VCaP (cell line): ENCODE results near the gene DHCR7.
A peak's percentile ranks its signal among the peaks of the same experiment; 100 is the strongest.

Experiments
- H3K27ac ChIP-seq: fragments of 450-650 bp; 2 replicates; pipeline ENCODE4 v1.5.1; 2017
- TF ChIP-seq, protein P1 (sequence below): fragments of 450-650 bp; conservative IDR thresholded peaks from 2 replicates; pipeline ENCODE4 v1.5.1; 2017; ENCODE audit warnings: mild to moderate bottlenecking, moderate library complexity

The DHCR7 gene

DNA sequence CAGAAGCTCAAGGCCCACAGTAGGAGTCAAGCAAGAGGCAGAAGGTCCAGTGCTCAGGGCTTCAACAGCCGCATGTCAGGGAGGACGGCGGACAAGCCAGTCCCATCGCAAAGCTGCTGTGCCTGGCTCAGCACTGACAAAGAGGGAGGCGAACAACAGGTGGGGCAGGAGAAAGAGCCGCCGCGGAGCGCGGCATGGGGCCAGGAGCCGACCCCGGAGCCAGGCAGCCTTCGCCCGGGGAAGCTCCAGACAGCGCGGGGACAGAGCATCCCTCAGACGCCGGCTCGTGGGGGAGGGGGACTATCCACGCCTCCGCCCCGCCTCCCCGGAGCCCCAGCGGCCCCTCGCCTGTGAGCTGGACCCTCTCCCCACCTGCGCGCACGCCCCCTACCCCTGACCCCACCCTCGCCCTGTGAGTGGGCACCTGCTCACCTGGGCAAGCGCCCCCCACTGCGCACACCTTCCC is 369 bp downstream of the DHCR7 start:
- peak overlapping the region; percentile 98 for H3K27ac ChIP-seq

DNA sequence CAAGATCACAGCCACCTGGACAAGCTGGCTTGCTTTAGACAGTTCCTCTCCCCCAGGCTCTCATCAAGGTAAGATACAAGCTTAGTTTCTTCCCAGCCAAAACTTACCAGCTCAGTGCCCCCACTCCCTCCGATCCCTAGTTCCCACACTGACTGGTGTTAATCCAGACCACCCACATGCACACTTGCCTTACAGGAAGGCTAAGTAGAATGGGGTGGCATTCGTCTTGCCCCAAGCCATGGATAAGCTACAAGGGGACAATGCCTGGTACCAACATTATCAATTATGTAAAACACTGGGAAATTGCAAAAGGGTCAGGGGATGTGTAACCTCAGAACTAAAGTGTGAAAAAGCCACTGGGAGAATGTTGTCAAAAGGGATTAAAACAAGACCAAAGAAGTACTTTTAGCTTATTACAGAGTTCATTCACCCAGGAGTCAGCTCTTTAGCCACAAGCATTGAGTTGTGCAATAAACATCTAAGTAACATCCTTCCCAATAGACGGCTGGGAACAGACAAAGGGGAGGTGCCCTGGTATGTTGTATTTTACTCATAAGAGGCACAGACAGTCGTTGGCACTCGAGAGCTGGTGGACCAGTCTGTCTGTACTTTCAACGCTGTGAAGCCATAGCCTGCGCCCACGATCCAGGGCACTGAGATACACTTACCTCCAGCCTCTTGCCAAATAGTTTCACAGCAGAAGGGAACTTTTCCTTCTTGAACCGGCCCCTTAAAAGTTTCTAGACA is 1.1 kb downstream of the DHCR7 start:
- TF ChIP-seq, protein P1, sequence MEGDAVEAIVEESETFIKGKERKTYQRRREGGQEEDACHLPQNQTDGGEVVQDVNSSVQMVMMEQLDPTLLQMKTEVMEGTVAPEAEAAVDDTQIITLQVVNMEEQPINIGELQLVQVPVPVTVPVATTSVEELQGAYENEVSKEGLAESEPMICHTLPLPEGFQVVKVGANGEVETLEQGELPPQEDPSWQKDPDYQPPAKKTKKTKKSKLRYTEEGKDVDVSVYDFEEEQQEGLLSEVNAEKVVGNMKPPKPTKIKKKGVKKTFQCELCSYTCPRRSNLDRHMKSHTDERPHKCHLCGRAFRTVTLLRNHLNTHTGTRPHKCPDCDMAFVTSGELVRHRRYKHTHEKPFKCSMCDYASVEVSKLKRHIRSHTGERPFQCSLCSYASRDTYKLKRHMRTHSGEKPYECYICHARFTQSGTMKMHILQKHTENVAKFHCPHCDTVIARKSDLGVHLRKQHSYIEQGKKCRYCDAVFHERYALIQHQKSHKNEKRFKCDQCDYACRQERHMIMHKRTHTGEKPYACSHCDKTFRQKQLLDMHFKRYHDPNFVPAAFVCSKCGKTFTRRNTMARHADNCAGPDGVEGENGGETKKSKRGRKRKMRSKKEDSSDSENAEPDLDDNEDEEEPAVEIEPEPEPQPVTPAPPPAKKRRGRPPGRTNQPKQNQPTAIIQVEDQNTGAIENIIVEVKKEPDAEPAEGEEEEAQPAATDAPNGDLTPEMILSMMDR = no peak
- peak overlapping the region; percentile 98 for H3K27ac ChIP-seq

More for the DNA sequence above, 369 bp downstream of the DHCR7 start:
- TF ChIP-seq, protein P1 = no peak; the same call in 1 of the 2 replicates

DNA sequence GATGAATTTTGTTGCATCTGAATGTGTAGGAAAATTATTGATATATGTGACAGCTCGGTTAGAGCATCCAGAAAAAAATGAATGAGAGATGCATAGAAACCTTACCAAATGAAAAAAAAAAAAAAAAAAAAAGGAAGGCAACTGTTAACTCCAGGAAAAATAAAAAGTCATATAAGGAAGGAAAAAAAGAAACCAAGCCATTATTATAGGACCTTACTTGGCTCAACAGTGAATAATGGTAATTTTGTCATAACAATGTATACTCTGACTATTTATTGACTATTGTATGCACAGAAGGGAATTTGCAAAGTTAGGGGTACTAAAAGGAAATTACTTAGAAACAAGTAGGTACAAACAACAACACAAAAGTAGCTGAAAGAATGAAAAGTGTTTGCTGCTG is 2.0 kb downstream of the DHCR7 start:
- TF ChIP-seq, protein P1 = no peak
- H3K27ac ChIP-seq = no peak overlapping the region

DNA sequence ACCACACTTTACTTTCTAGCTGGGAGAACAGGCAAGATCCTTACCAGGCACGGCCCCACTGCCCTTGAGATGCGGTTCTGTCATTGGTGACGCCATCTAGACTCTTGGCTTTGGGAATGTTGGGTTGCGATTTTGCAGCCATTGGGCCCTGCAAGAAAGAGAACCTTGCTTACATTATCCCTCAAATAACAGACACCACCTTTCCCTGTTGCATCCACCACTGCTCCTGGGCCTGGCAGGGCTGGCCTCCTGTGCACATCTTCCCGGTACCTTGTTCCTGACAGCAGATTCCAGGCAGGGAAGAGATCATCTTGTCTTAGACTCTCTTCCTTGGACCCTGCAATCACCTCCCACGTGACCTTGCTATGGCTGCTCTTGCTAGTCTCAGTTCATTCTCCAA is 3.4 kb downstream of the DHCR7 start:
- no peak overlapping the region for H3K27ac ChIP-seq
- TF ChIP-seq, protein P1 = no peak

DNA sequence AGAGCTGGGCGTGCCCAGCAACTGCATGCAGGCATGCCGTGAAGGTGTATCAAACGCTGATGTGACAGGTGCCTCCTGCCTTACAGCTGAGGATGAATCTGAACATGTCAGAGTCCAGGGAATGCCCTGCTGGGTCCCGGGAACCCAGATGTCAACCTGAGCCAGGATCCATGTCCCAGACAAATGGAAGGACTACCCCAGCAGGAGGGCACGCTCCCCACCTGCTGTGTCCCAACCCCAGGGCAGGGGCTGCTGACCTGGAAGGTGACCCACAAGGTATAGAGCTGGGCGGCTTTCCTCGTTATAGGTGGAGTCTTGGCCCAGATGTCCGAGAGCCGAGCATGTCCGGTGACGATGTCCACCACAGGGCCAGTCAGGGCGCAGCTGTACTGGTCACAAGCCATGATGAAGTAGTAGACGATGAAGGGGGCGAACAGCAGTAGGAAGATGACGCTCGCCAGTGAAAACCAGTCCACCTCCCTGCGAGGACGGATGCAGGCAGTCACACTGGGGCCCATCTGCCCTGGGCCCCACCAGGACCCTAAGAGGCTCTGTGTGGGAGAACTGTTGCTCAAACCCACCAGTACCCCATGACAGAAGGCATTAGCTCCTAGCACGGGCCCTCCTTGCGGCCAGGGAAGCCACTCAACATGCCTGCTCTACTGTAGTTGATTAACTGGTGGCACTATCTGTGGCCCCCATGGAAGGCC is 4.3 kb downstream of the DHCR7 start:
- H3K27ac ChIP-seq = no peak overlapping the region
- TF ChIP-seq, protein P1 = no peak

DNA sequence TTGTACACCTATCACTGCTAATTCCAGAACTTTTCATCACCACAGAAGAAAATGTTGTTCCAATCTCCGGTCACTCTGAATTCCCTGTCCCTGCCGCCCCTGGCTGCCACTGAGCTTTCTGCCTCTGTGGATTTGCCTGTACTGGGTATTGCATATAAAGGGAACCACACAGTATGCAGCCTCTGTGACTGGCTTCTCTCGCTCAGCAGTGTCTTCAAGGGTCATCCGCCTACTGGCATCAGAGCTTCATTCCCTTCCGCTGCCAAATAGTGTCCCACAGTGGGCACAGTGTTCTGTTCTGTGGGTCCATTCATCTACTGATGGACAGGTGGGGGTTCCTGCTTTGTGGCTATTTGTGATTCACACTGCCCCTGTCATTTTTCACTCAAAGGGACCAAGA is 5.3 kb downstream of the DHCR7 start:
- H3K27ac ChIP-seq = no peak overlapping the region
- TF ChIP-seq, protein P1 = no peak

DNA sequence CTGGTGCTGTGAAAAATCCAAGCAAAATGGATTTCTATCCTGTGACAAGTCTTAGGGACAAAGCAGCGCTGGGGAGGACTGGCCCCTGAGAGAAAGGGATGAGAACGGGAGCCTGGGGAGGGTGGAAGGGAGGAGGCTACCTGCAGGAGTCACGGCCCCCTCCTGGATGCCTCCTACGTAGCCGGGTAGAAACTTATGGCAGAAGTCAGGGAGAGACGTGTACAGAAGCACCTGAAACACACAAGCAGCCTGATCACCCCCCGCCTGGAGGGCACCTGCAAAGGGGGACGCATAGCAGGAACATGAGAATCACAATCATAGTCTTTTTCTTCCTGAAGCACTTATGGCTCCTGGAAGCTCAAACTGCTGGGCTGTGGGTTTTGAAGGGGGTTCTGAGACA is 6.1 kb downstream of the DHCR7 start:
- H3K27ac ChIP-seq = no peak overlapping the region
- TF ChIP-seq, protein P1 = no peak
